Right lobe of liver (tissue), 6 donors: ENCODE measurements around the gene RPL27. TPM values are rescaled to one million over a fixed set of nuclear protein-coding genes. Genes with fewer than 3 reads are reported as not detected.
"Not testable (repeated sequence)": the region's sequence is repeated elsewhere in the genome, so short reads cannot be mapped to it uniquely, and the experiment has no call there.

Experiments used
- ATAC-seq, 4 donors: fragments of 200-7000 bp; cut with Tn5 transposase; one replicate each; pipeline ENCODE4 v1.9.1; 2020; ENCODE audit warnings: mild to moderate bottlenecking in 4 of 4, moderate library complexity in 4 of 4
- DNase-seq, 3 donors: peaks; one replicate each; pipeline ENCODE4 v3.0.0-alpha.2; 2020
- H3K27ac ChIP-seq, 3 donors: fragments of 200-600 bp; one replicate each; pipeline ENCODE4 v1.8.0; 2022
- H3K27me3 ChIP-seq, 2 donors: fragments of 200-600 bp; one replicate each; pipeline ENCODE4 v1.8.0; 2022
- H3K36me3 ChIP-seq, 4 donors: fragments of 200-600 bp; sonication (generic) in 1 of 4; one replicate each; pipeline versions ENCODE4 v1.5.1 to v1.8.0; 2017 to 2022; ENCODE audit warnings: control low read depth in 1 of 4
- H3K4me1 ChIP-seq, 4 donors: fragments of 200-600 bp; sonication (generic) in 1 of 4; one replicate each; pipeline versions ENCODE4 v1.5.1 to v1.8.0; 2017 to 2022; ENCODE audit warnings: control low read depth in 1 of 4
- H3K4me3 ChIP-seq, 3 donors: fragments of 200-600 bp; one replicate each; pipeline ENCODE4 v1.8.0; 2022
- H3K9me3 ChIP-seq, 4 donors: fragments of 200-600 bp; sonication (generic) in 1 of 4; one replicate each; pipeline versions ENCODE4 v1.5.1 to v1.8.0; 2017 to 2022; ENCODE audit warnings: control low read depth in 1 of 4
- CTCF ChIP-seq, 4 donors: fragments of 200-600 bp in 3 of 4; fragments of 450-650 bp in 1 of 4; IDR thresholded peaks; one replicate each; pipeline versions ENCODE4 v1.5.1 to v1.8.0; 2016 to 2022; ENCODE audit warnings: antibody characterized with exemption in 4 of 4, mild to moderate bottlenecking in 2 of 4
- POLR2A ChIP-seq: fragments of 450-650 bp; IDR thresholded peaks from one replicate; pipeline ENCODE4 v1.6.1; 2017; ENCODE audit warnings: antibody characterized with exemption, mild to moderate bottlenecking
- WGBS: methylation state at CpG from one replicate; pipeline ENCODE4 v1.1.6; 2018; ENCODE audit warnings: low coverage, low lambda C conversion rate; ENCODE audit not compliant: insufficient coverage; ENCODE audit errors: missing lambda C conversion rate; 5-methylcytosine and 5-hydroxymethylcytosine counted together
- intact Hi-C, 2 donors: fragments of 100-400 bp; cut with DNase I; formaldehyde crosslinking; loops; one replicate each; pipeline versions ENCODE4 v1.11.2 to v1.14.1; 2022
- total RNA-seq, 6 experiments: library from RNA; depleted of rRNA in 2 of 6; stranded (reverse); fragments of >200 nt in 2 of 6; fragmentation: NEBNext Ultra II Directional in 3 of 6; extraction: Animal tissue kit (Norgen Biotek cat#: 25700) in 3 of 6; gene quantifications; one replicate each; pipeline versions ENCODE4 v1.1.0 to v1.2.4, GENCODE V29; 2016 to 2023
- donor health status: DM: no; HTN: yes; CAD: no.
- donor health status: DM: no; HTN: no; CAD: no.
- donor health status: DM: no; HTN: no; CAD: no.
- donor health status: DM: no; HTN: yes; CAD: no.
- donor health status: DM: no; HTN: yes; CAD: no.

RPL27 gene
- total RNA-seq, 6 experiments from 2014 or later, result 229 to 528 (median 316) TPM

- Histone ChIP-seq H3K27ac (no peak overlapping the region), H3K4me1 (peaks cover 0 to 5% (median 0%) of the 10 kb centered on the region in 4 donors), H3K9me3 (no peaks in the 10 kb centered on the region), H3K4me3 (no peak overlapping the region), H3K36me3 (no peaks in the 10 kb centered on the region), H3K27me3 (no peaks in the 10 kb centered on the region)
- no peak for TF ChIP-seq CTCF (IDR thresholded peaks at IDR 0.05)
- no peak for TF ChIP-seq POLR2A
- ATAC-seq, result no peak
- intact Hi-C loops, result no loop called here
- 32% methylated on average over 2 of the region's 2 CpGs for WGBS
- DNase-seq, result no peak
Observed at GRCh38 chr17:42975265-42975664, 23.0 kb upstream of the RPL27 start.

GRCh38 chr17:42975701-42976100 is 22.5 kb upstream of the RPL27 start:
- H3K9me3 ChIP-seq, intact Hi-C loops, H3K4me3 ChIP-seq: not testable (repeated sequence)

GRCh38 chr17:42979511-42980273 is 18.5 kb upstream of the RPL27 start, which contains the start of gene PTGES3L:
PTGES3L (minus strand) TSS chr17:42980080; CDS start chr17:42980053, 27 bp downstream.
- 63% methylated on average over 8 of the region's 21 CpGs for WGBS
- H3K27me3 ChIP-seq, result no peaks in the 10 kb centered on the region
- no peaks in the 10 kb centered on the region for H3K36me3 ChIP-seq
- intact Hi-C loops, result no loop called here
- peak within 1 kb of the TSS; percentile 94 to 97 (median 97) for H3K4me3 ChIP-seq
- H3K27ac ChIP-seq, result peak within 1 kb of the TSS; percentile 40 to 82 (median 77)
- no peaks in the 10 kb centered on the region for H3K9me3 ChIP-seq
- DNase-seq, result no peak
- H3K4me1 ChIP-seq, result peaks cover 0 to 18% (median 6%) of the 10 kb centered on the region in 4 donors
- TF ChIP-seq POLR2A (no peak), CTCF (IDR thresholded peaks at IDR 0.05) (no peak)
- ATAC-seq, result peak in 3 of 4 donors; percentile 4 to 17 (median 10)

More at GRCh38 chr17:42975701-42976100, 22.5 kb upstream of the RPL27 start:
- not testable (repeated sequence) for ATAC-seq, H3K27ac ChIP-seq, H3K4me1 ChIP-seq, DNase-seq, H3K36me3 ChIP-seq, H3K27me3 ChIP-seq
- WGBS, result 77% methylated on average over 16 of the region's 16 CpGs

- Histone ChIP-seq H3K4me1 (peaks cover 0 to 18% (median 6%) of the 10 kb centered on the region in 4 donors), H3K27ac (peak within 1 kb of the TSS; percentile 40 to 82 (median 77))
Observed at GRCh38 chr17:42980274-42980765, 17.9 kb upstream of the RPL27 start, which contains the start of gene RUNDC1. RUNDC1 (plus strand) TSS chr17:42980565; CDS start chr17:42980577, 12 bp downstream.

More at GRCh38 chr17:42980274-42980765, 17.9 kb upstream of the RPL27 start, which contains the start of gene RUNDC1:
- H3K27me3 ChIP-seq, result no peaks in the 10 kb centered on the region
- H3K36me3 ChIP-seq, result no peaks in the 10 kb centered on the region
- intact Hi-C loops, result no loop called here
- no peaks in the 10 kb centered on the region for H3K9me3 ChIP-seq
- peak; percentile 93 to 94 (median 94) for DNase-seq
- peak; percentile 94 to 95 (median 94) for ATAC-seq
- TF ChIP-seq CTCF (IDR thresholded peaks at IDR 0.05) (no peak), POLR2A (peak; percentile 33)
- WGBS, result 0% methylated on average over 5 of the region's 39 CpGs
- H3K4me3 ChIP-seq, result peak within 1 kb of the TSS; percentile 94 to 97 (median 97)
